HCT116 (cell line): ENCODE results near the gene EEF1G. TPM values are rescaled to one million over a fixed set of nuclear protein-coding genes. Genes with fewer than 3 reads are reported as not detected.

Experiments used
- ATAC-seq: fragments of 200-7000 bp; cut with Tn5 transposase; 2 replicates; pipeline ENCODE4 v1.9.1; 2020; ENCODE audit warnings: mild to moderate bottlenecking, moderate library complexity
- BruUV-seq: library from RNA; stranded (reverse); fragments of 400-500 nt; replicated peaks from 2 replicates; lab custom pipeline; 2021; lab: Mats Ljungman, UMichigan
- CTCF ChIA-PET: fragments of 300-600 bp; sonication (Branson Sonifier 250); formaldehyde crosslinking; loops from one replicate; lab custom pipeline; 2021; ENCODE audit warnings: antibody characterized with exemption; lab: Charles Lee
- POLR2A ChIA-PET: fragments of 300-600, 350-600 bp; sonication (Branson Sonifier 250); formaldehyde crosslinking; loops from one replicate; lab custom pipeline; 2021; ENCODE audit warnings: antibody characterized with exemption; lab: Charles Lee
- RAD21 ChIA-PET, 2 experiments: fragments of 300-600 bp; sonication (Branson Sonifier 250); formaldehyde crosslinking; loops; one replicate each; lab custom pipeline; 2023; ENCODE audit warnings: low total read pairs in 2 of 2; ENCODE audit not compliant: uncharacterized antibody in 2 of 2, unreplicated experiment in 2 of 2, low non-redundant PET in 1 of 2; lab: Charles Lee
- DNase-seq: peaks from one replicate; pipeline ENCODE4 v3.0.0-alpha.2; 2010; ENCODE audit warnings: low read depth, low spot score
- H2AFZ ChIP-seq: fragments of 200-600 bp; shearing (Covaris generic), sonication (generic); 2 replicates; pipeline ENCODE4 v1.6.1; 2017; ENCODE audit warnings: low read depth, mixed run types, mixed read lengths, antibody characterized with exemption, low read length; ENCODE audit not compliant: poor library complexity, severe bottlenecking
- H3K27ac ChIP-seq: 2 replicates; pipeline ENCODE4 v1.5.1; 2012; ENCODE audit warnings: low read depth, low read length
- H3K27me3 ChIP-seq: fragments of 200-600 bp; sonication (generic); 2 replicates; pipeline ENCODE4 v1.6.1; 2016; ENCODE audit warnings: mixed run types, low read length, mixed read lengths; ENCODE audit not compliant: insufficient read depth
- H3K36me3 ChIP-seq, 2 experiments: fragments of 200-500 bp in 1 of 2; fragments of 200-600 bp in 1 of 2; sonication (Bioruptor generic) in 1 of 2; sonication (generic) in 1 of 2; 2 replicates each; pipeline versions ENCODE4 v1.5.1 to v1.6.1; 2014 to 2016; ENCODE audit warnings: low read length in 2 of 2, inconsistent platforms in 1 of 2, mixed read lengths in 1 of 2, mixed run types in 1 of 2; ENCODE audit not compliant: insufficient read depth in 2 of 2, control insufficient read depth in 1 of 2
- H3K4me1 ChIP-seq, 2 experiments: fragments of 200-600 bp in 1 of 2; sonication (generic) in 1 of 2; 2 replicates each; pipeline versions ENCODE4 v1.5.1 to v1.6.1; 2012 to 2017; ENCODE audit warnings: low read length in 2 of 2, inconsistent platforms in 1 of 2, mild to moderate bottlenecking in 1 of 2, mixed read lengths in 1 of 2, mixed run types in 1 of 2, moderate library complexity in 1 of 2; ENCODE audit not compliant: insufficient read depth in 2 of 2, control insufficient read depth in 1 of 2
- H3K4me2 ChIP-seq: fragments of 200-600 bp; sonication (generic); 2 replicates; pipeline ENCODE4 v1.6.1; 2017; ENCODE audit warnings: mixed run types, low read length, mixed read lengths
- H3K4me3 ChIP-seq, 2 experiments: fragments of 200-600 bp in 1 of 2; sonication (generic) in 1 of 2; replicated peaks in 1 of 2; 2 replicates each; pipeline ENCODE4 v1.5.1; 2011 to 2016; ENCODE audit warnings: low read length in 2 of 2, control low read depth in 1 of 2, low read depth in 1 of 2, mild to moderate bottlenecking in 1 of 2, mixed read lengths in 1 of 2, mixed run types in 1 of 2
- H3K79me2 ChIP-seq: fragments of 200-600 bp; sonication (generic); 2 replicates; pipeline ENCODE4 v1.6.1; 2017; ENCODE audit warnings: mild to moderate bottlenecking, mixed run types, low read length, moderate library complexity, mixed read lengths; ENCODE audit not compliant: insufficient read depth
- H3K9ac ChIP-seq: fragments of 200-600 bp; sonication (generic); 2 replicates; pipeline ENCODE4 v1.6.1; 2016; ENCODE audit warnings: low read length, mixed read lengths
- H3K9me2 ChIP-seq: fragments of 200-600 bp; sonication (generic), shearing (Covaris generic); 2 replicates; pipeline ENCODE4 v1.6.1; 2017; ENCODE audit warnings: mixed run types, mild to moderate bottlenecking, moderate library complexity; ENCODE audit not compliant: insufficient read depth
- H3K9me3 ChIP-seq, 2 experiments: fragments of 200-500 bp in 1 of 2; fragments of 200-600 bp in 1 of 2; sonication (Bioruptor generic) in 1 of 2; sonication (generic) in 1 of 2; 2 replicates each; pipeline ENCODE4 v1.6.1; 2014 to 2017; ENCODE audit warnings: low read length in 2 of 2, mixed read lengths in 2 of 2, inconsistent platforms in 1 of 2, low read depth in 1 of 2, mild to moderate bottlenecking in 1 of 2, mixed run types in 1 of 2, moderate library complexity in 1 of 2; ENCODE audit not compliant: control insufficient read depth in 1 of 2, insufficient read depth in 1 of 2
- H4K20me1 ChIP-seq: fragments of 200-600 bp; sonication (generic), shearing (Covaris generic); 2 replicates; pipeline ENCODE4 v1.6.1; 2017; ENCODE audit warnings: mixed run types, mild to moderate bottlenecking, moderate library complexity; ENCODE audit not compliant: insufficient read depth
- CEBPB ChIP-seq: IDR thresholded peaks from 2 replicates; pipeline ENCODE4 v1.6.1; 2012; ENCODE audit warnings: low read depth
- EGR1 ChIP-seq: IDR thresholded peaks from 2 replicates; pipeline ENCODE4 v1.6.1; 2012; ENCODE audit warnings: low read depth
- ELF1 ChIP-seq: IDR thresholded peaks from 2 replicates; pipeline ENCODE4 v1.6.1; 2012; ENCODE audit warnings: low read depth, borderline replicate concordance
- EZH2 ChIP-seq: fragments of 200-600 bp; sonication (generic); IDR thresholded peaks from 2 replicates; pipeline ENCODE4 v1.6.1; 2017; ENCODE audit warnings: antibody characterized with exemption, mixed run types
- EZH2phosphoT487 ChIP-seq: fragments of 200-600 bp; IDR thresholded peaks from 2 replicates; pipeline ENCODE4 v1.6.1; 2018; ENCODE audit warnings: antibody characterized with exemption, borderline replicate concordance
- FOSL1 ChIP-seq: IDR thresholded peaks from 2 replicates; pipeline ENCODE4 v1.6.1; 2012; ENCODE audit warnings: low read depth
- JUND ChIP-seq: IDR thresholded peaks from 2 replicates; pipeline ENCODE4 v1.6.1; 2012
- POLR2A ChIP-seq: IDR thresholded peaks from 2 replicates; pipeline ENCODE4 v1.7.0; 2011; ENCODE audit warnings: borderline replicate concordance; ENCODE audit not compliant: insufficient read depth, insufficient read length; ENCODE audit errors: extremely low read depth
- POLR2AphosphoS5 ChIP-seq: IDR thresholded peaks from 2 replicates; pipeline ENCODE4 v1.6.1; 2011; ENCODE audit warnings: mild to moderate bottlenecking, low read depth, low read length, moderate library complexity
- RAD21 ChIP-seq: IDR thresholded peaks from 2 replicates; pipeline ENCODE4 v1.6.1; 2012; ENCODE audit warnings: low read depth, mild to moderate bottlenecking
- SIN3A ChIP-seq: IDR thresholded peaks from 2 replicates; pipeline ENCODE4 v1.6.1; 2012; ENCODE audit warnings: low read depth
- SP1 ChIP-seq: IDR thresholded peaks from 2 replicates; pipeline ENCODE4 v1.6.1; 2012; ENCODE audit warnings: low read depth
- SRF ChIP-seq: IDR thresholded peaks from 2 replicates; pipeline ENCODE4 v1.6.1; 2012; ENCODE audit warnings: low read depth
- TCF7L2 ChIP-seq: IDR thresholded peaks from 2 replicates; pipeline ENCODE4 v1.7.0; 2011; ENCODE audit warnings: borderline replicate concordance, inconsistent platforms; ENCODE audit not compliant: insufficient read depth, insufficient read length; ENCODE audit errors: extremely low read depth
- YY1 ChIP-seq: IDR thresholded peaks from 2 replicates; pipeline ENCODE4 v1.6.1; 2011; ENCODE audit warnings: low read length, low read depth, moderate library complexity, mild to moderate bottlenecking; ENCODE audit not compliant: insufficient replicate concordance; ENCODE audit errors: extremely low read depth
- ZFX ChIP-seq: fragments of 450-650 bp; IDR thresholded peaks from 2 replicates; pipeline ENCODE4 v1.6.1; 2017
- ZNF274 ChIP-seq: fragments of 200-500 bp; sonication (Bioruptor generic); IDR thresholded peaks from 2 replicates; pipeline ENCODE4 v1.6.1; 2014; ENCODE audit warnings: mild to moderate bottlenecking, low read depth, low read length, inconsistent platforms
- intact Hi-C: fragments of 100-400 bp; cut with micrococcal nuclease; formaldehyde crosslinking; loops from 2 replicates; pipeline ENCODE4 v1.10.0; 2022
- total RNA-seq: library from RNA; stranded (reverse); gene quantifications from one replicate; pipeline ENCODE4 v1.2.1, GENCODE V29; 2021; ENCODE audit not compliant: unreplicated experiment
- TF ChIP-seq, protein P1 (sequence below): IDR thresholded peaks from 2 replicates; pipeline ENCODE4 v1.6.1; 2011; ENCODE audit warnings: mild to moderate bottlenecking, low read length, moderate library complexity; ENCODE audit not compliant: insufficient replicate concordance; ENCODE audit errors: extremely low read depth
- TF ChIP-seq, protein P2 (sequence below): IDR thresholded peaks from 2 replicates; pipeline ENCODE4 v1.6.1; 2012; ENCODE audit warnings: low read depth
- TF ChIP-seq, protein P3 (sequence below), 3 experiments: fragments of 200-600 bp in 1 of 3; sonication (generic) in 1 of 3; IDR thresholded peaks in 2 of 3; conservative IDR thresholded peaks in 1 of 3; 2 replicates each; pipeline ENCODE4 v1.5.1; 2012 to 2017; ENCODE audit warnings: low read depth in 2 of 3, low read length in 2 of 3, antibody characterized with exemption in 1 of 3, borderline replicate concordance in 1 of 3, control low read depth in 1 of 3, mild to moderate bottlenecking in 1 of 3, mixed read lengths in 1 of 3, mixed run types in 1 of 3, moderate library complexity in 1 of 3; ENCODE audit not compliant: insufficient read depth in 1 of 3

The EEF1G gene
- total RNA-seq, 1 experiment from 2014 or later, result 1,901 TPM

DNA sequence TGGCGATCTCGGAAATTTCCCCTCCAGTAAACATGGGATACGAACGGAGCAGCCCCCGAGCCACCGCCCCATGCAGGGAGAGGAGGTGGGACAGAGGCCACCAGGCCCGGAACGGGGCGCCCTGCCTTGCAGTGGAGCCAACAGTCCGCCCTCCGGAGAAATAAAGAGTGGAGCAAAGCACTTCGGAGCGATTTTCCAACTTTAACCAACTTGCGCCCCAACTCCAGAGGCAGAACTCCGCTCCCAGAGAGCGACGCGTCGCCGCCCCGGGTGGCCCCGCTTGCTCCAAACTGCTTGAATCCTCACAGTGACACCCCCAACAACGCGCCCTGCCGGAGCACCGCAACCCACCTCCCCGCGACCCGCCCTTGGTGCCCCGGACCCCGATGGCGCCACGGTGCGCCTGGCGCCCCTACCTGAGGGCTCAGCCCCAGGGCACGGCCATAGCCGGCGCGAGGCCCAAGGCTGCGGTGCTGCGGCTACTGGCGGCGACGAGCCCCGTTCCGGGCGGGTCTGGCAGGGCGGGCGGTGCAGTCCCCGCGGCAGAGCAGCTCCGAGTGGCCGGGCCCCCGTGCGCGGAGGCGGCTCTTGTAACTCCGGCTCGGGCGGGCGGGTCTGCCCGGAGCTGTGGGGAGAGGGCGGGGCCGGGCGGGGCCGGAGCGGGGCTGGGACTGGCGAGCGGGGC is 27.3 kb downstream of the EEF1G start, which contains the start of gene AHNAK:
Gene AHNAK (minus strand): TSS at position 563 of the 685 bp plus-strand sequence. CDS start 10,708 bp downstream, outside the sequence.
- intact Hi-C loops, result no loop called here
- Histone ChIP-seq H3K4me1 (peaks cover 49 to 72% of the 10 kb centered on the region in 2 experiments), H3K9me2 (no peaks in the 10 kb centered on the region), H3K27me3 (no peaks in the 10 kb centered on the region), H3K9me3 (no peaks in the 10 kb centered on the region), H3K27ac (peak within 1 kb of the TSS; percentile 95), H3K4me3 (peak within 1 kb of the TSS; percentile 91 to 98), H2AFZ (no peak within 1 kb of the TSS), H3K79me2 (peaks cover 52% of the 10 kb centered on the region), H4K20me1 (peaks cover 3% of the 10 kb centered on the region; the same call in 1 of the 2 replicates), H3K9ac (peak within 1 kb of the TSS; percentile 100), H3K4me2 (peak within 1 kb of the TSS; percentile 100), H3K36me3 (no peaks in the 10 kb centered on the region)
- ChIA-PET POLR2A (interaction anchor here (0.6 to 2.8 kb wide), 9 partner anchors 10 to 295 kb away, joined by 3 to 16 read pairs (median 4); partner anchors contain the start of genes EEF1G and UQCC3), CTCF (interaction anchor here (0.7 to 2.0 kb wide), 2 partner anchors 11 to 122 kb away, joined by 4 to 8 read pairs; no protein-coding TSS in a partner anchor), RAD21 (interaction anchor here in 1 of 2 experiments (0.7 kb wide), 1 partner anchor 15 kb away, joined by 5 read pairs; no protein-coding TSS in a partner anchor)
- DNase-seq, result no peak
- TSS peak; percentile 79 for BruUV-seq
- ATAC-seq, result peak; percentile 44
- TF ChIP-seq FOSL1 (no peak), RAD21 (no peak), SRF (no peak), SP1 (no peak), TCF7L2 (no peak), YY1 (no peak), ZNF274 (no peak), JUND (no peak), POLR2AphosphoS5 (peak; percentile 90), SIN3A (no peak), CEBPB (no peak), ZFX (peak; percentile 64; the same call in 1 of the 2 replicates), POLR2A (peak; percentile 73), EZH2 (no peak), EZH2phosphoT487 (no peak), ELF1 (no peak), EGR1 (no peak)
- TF ChIP-seq, protein P1, sequence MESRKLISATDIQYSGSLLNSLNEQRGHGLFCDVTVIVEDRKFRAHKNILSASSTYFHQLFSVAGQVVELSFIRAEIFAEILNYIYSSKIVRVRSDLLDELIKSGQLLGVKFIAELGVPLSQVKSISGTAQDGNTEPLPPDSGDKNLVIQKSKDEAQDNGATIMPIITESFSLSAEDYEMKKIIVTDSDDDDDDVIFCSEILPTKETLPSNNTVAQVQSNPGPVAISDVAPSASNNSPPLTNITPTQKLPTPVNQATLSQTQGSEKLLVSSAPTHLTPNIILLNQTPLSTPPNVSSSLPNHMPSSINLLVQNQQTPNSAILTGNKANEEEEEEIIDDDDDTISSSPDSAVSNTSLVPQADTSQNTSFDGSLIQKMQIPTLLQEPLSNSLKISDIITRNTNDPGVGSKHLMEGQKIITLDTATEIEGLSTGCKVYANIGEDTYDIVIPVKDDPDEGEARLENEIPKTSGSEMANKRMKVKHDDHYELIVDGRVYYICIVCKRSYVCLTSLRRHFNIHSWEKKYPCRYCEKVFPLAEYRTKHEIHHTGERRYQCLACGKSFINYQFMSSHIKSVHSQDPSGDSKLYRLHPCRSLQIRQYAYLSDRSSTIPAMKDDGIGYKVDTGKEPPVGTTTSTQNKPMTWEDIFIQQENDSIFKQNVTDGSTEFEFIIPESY, result no peak
- TF ChIP-seq, protein P2, sequence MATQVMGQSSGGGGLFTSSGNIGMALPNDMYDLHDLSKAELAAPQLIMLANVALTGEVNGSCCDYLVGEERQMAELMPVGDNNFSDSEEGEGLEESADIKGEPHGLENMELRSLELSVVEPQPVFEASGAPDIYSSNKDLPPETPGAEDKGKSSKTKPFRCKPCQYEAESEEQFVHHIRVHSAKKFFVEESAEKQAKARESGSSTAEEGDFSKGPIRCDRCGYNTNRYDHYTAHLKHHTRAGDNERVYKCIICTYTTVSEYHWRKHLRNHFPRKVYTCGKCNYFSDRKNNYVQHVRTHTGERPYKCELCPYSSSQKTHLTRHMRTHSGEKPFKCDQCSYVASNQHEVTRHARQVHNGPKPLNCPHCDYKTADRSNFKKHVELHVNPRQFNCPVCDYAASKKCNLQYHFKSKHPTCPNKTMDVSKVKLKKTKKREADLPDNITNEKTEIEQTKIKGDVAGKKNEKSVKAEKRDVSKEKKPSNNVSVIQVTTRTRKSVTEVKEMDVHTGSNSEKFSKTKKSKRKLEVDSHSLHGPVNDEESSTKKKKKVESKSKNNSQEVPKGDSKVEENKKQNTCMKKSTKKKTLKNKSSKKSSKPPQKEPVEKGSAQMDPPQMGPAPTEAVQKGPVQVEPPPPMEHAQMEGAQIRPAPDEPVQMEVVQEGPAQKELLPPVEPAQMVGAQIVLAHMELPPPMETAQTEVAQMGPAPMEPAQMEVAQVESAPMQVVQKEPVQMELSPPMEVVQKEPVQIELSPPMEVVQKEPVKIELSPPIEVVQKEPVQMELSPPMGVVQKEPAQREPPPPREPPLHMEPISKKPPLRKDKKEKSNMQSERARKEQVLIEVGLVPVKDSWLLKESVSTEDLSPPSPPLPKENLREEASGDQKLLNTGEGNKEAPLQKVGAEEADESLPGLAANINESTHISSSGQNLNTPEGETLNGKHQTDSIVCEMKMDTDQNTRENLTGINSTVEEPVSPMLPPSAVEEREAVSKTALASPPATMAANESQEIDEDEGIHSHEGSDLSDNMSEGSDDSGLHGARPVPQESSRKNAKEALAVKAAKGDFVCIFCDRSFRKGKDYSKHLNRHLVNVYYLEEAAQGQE, result no peak
- TF ChIP-seq, protein P3, sequence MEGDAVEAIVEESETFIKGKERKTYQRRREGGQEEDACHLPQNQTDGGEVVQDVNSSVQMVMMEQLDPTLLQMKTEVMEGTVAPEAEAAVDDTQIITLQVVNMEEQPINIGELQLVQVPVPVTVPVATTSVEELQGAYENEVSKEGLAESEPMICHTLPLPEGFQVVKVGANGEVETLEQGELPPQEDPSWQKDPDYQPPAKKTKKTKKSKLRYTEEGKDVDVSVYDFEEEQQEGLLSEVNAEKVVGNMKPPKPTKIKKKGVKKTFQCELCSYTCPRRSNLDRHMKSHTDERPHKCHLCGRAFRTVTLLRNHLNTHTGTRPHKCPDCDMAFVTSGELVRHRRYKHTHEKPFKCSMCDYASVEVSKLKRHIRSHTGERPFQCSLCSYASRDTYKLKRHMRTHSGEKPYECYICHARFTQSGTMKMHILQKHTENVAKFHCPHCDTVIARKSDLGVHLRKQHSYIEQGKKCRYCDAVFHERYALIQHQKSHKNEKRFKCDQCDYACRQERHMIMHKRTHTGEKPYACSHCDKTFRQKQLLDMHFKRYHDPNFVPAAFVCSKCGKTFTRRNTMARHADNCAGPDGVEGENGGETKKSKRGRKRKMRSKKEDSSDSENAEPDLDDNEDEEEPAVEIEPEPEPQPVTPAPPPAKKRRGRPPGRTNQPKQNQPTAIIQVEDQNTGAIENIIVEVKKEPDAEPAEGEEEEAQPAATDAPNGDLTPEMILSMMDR (IDR thresholded peaks at IDR 0.05 in 2 of 3, conservative IDR thresholded peaks at IDR 0.05 in 1 of 3; ENCODE audit: borderline replicate concordance in 1 of 3, insufficient read depth in 1 of 3, low read depth in 2 of 3, low read length in 2 of 3), result no peak
